GM10266 (cell line): Measurements from ENCODE around the gene ADH1A.

Experiments used
- DNase-seq: peaks from one replicate; pipeline ENCODE4 v3.0.0; 2012; ENCODE audit errors: extremely low spot score
- TF ChIP-seq, protein P1 (sequence below): IDR thresholded peaks from 2 replicates; pipeline ENCODE4 v1.5.1; 2012; ENCODE audit warnings: mild to moderate bottlenecking, low read depth; ENCODE audit not compliant: control insufficient read depth, insufficient read depth; ENCODE audit errors: missing control alignments

The ADH1A gene

DNA sequence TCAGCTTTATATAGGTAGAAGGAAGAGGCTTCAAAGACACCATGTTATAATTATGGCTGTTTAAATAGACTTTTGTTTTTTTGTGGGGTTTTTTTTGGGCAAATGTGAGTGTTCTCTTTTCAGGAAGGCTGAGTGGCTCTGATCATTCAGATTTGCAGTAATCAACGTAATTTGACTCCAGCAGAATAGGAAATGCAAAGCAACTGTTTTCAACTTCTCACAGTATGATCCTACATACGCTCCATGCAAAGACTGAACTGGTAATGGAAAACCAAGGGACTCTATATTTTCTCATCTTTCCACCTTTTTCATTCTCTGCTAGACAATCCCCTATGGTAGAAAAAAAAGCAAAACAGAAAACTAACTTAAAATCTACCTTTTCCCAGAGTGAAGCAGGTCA, 19.6 kb upstream of the ADH1A start:
- no peak for DNase-seq
- TF ChIP-seq, protein P1, sequence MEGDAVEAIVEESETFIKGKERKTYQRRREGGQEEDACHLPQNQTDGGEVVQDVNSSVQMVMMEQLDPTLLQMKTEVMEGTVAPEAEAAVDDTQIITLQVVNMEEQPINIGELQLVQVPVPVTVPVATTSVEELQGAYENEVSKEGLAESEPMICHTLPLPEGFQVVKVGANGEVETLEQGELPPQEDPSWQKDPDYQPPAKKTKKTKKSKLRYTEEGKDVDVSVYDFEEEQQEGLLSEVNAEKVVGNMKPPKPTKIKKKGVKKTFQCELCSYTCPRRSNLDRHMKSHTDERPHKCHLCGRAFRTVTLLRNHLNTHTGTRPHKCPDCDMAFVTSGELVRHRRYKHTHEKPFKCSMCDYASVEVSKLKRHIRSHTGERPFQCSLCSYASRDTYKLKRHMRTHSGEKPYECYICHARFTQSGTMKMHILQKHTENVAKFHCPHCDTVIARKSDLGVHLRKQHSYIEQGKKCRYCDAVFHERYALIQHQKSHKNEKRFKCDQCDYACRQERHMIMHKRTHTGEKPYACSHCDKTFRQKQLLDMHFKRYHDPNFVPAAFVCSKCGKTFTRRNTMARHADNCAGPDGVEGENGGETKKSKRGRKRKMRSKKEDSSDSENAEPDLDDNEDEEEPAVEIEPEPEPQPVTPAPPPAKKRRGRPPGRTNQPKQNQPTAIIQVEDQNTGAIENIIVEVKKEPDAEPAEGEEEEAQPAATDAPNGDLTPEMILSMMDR: no peak

DNA sequence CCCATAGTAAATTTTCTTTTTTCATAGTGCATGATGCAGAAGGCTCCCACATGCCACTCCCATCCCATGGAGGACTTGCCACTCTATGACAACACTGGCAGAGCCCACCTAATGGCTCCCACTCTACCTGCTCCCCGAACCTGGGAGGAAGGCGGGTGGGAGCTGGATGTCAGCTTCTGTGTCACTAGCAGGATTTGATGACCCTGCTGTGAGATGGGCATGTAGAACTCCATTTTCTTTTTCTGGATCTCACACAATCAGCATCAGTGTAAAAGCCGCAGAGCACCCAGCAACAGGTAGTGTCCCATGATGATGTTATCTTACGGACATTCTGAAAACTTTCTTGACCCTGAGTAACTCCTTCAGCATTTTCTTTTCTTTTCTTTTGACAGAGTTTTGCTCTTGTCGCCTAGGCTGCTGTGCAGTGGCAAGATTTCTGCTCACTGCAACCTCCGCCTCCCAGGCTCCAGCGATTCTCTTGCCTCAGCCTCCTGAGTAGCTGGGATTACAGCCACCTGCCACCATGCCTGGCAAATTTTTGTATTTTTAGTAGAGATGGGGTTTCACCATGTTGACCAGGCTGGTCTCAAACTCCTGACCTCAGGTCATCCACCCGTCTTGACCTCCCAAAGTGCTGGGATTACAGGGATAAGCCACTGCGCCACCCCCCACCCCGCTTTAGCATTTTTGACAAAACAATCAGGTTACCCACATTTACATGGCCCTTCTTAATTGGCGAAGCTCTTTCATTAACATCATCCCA, 15.0 kb upstream of the ADH1A start:
- TF ChIP-seq, protein P1: no peak
- no peak for DNase-seq

DNA sequence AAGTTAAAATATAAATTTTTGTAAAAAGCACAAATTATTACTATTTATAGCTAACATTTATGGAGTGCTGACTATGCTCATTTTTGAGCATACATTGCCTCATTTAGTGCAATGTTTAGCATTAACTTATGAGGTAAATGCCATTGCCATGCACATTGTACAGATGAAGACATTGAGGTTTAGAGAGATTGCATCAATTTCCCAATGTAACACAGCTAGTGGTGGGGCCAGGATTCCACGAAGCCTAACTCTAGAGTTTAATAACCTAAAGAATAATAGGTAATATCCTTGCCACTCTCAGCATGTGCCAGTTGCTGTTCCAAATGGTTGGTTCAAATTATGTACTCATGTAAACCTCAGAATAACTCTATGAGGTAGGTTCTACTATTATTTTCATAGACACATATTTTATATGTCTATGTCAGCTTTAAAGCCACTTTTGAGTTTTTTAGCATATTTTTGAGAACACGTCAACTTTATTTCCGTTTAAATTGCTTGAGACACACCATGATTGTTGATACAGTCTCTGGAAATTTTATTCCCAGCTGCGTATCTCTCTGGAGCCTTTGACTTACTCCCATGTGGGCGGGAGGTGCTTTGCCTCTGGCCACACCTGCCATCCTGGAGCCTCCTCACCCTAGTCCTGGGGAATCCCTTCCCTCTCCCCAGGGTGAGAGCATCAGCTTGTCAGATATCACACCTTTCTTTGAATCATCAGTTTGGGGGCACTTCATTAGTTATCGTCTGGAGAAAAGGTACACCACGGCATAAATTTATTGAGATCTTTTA, 10.8 kb upstream of the ADH1A start:
- no peak for DNase-seq
- TF ChIP-seq, protein P1: no peak

DNA sequence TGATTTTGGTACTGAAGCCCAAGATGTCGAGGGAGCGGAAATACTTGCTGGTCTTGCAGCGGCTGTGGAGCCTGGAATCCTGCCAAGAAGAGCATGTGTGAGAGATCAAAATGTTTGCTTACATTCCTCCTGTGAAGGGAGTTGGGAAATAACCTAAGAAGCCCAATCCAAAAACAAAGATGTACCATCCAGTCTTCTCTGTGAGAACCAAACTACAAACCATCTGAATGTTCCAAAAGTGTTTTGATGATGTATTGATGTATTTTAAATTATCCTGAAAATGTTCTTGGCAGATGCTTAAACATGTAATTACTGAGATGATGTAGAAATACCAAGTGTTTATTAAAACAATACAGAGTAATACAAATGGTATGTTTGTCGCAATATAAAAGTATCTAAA, 10.1 kb upstream of the ADH1A start:
- TF ChIP-seq, protein P1: no peak
- no peak for DNase-seq

DNA sequence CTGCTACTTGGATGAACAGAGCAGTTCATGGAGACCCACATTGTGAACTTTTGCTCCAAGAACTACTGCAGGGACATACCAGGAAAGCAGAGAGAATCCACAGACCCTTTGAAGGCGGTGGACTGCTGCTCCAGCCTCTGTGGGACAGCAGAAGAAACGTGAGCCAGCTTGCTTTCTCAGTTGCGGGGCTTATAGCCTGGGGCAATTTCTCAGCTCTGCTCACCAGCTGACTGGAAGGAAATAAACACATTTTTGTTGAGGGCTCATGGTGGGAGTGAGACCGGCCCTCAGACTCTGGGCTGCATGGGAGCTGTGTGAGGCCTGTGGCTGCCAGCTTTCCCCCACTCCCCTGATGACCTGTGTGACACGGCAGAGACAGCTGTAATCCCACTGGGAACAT, 2.6 kb upstream of the ADH1A start:
- no peak for DNase-seq
- TF ChIP-seq, protein P1: no peak

DNA sequence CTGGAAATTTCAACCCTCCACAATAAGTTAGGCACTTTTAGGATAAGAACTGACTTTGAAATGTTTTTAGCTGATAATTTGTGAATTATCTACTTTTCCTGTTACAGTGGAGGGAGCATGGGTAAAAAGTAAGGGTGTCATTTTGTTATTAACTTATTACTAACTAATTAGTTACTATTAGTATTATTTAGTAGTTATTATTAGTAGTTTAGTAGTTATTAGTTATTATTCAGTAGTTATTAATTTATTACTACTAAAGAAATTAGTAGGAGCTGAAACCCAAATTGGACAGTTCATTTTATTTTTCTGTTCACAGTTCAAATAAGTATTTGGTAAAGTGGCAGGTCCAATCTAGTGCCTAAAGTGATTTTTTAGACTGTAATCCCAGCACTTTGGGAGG, 5.4 kb downstream of the ADH1A start:
- TF ChIP-seq, protein P1: no peak
- no peak for DNase-seq

DNA sequence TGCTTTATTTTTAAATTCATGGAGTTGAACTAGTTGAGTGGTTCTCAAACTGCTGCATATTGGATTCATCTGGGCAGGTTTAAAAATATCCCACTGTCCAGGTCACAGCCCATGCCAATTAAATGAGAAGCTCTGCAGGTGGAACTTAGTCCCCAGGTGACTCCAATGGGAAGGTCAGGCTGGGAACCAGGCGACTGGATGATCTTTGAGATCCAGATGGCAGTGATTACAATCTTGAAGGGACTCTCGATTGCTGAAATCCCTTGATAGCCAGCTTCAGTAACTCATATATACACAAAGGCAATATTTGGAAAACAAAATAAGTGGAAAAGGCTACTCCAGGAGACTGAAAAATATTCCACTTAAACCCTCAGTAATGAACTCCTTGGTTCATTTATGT, 8.1 kb downstream of the ADH1A start:
- TF ChIP-seq, protein P1: no peak

More for the DNA sequence above, 8.1 kb downstream of the ADH1A start:
- no peak for DNase-seq
